Epithelial cell of prostate (primary cell): Measurements from ENCODE around the gene MED15.

ENCODE experiments used
- DNase-seq: peaks from one replicate; pipeline ENCODE4 v3.0.0-alpha.2; 2011; ENCODE audit warnings: low read depth, low spot score
- H3K27ac ChIP-seq: fragments of 450-650 bp; 2 replicates; pipeline ENCODE4 v1.5.1; 2017; ENCODE audit warnings: mild to moderate bottlenecking

MED15 gene

GRCh38 chr22:20634560-20635226 is 127.3 kb downstream of the MED15 start:
- DNase-seq = no peak
- no peak overlapping the region for H3K27ac ChIP-seq

GRCh38 chr22:20635227-20635591 is 127.8 kb downstream of the MED15 start:
- no peak for DNase-seq

GRCh38 chr22:20636075-20636812 is 128.8 kb downstream of the MED15 start:
- no peak overlapping the region for H3K27ac ChIP-seq
- no peak for DNase-seq

More at GRCh38 chr22:20635227-20635591, 127.8 kb downstream of the MED15 start:
- H3K27ac ChIP-seq = no peak overlapping the region

GRCh38 chr22:20636945-20637344 is 129.5 kb downstream of the MED15 start:
- H3K27ac ChIP-seq = no peak overlapping the region
- DNase-seq = no peak
